Islet of Langerhans (tissue), 1 donor: ENCODE data around the gene ZMAT5.

Experiments used
- FAIRE-seq: peaks from one replicate; lab custom pipeline; 2011; peaks lifted over from hg19 to GRCh38; lab: Jason Lieb, UNC

The ZMAT5 gene

DNA sequence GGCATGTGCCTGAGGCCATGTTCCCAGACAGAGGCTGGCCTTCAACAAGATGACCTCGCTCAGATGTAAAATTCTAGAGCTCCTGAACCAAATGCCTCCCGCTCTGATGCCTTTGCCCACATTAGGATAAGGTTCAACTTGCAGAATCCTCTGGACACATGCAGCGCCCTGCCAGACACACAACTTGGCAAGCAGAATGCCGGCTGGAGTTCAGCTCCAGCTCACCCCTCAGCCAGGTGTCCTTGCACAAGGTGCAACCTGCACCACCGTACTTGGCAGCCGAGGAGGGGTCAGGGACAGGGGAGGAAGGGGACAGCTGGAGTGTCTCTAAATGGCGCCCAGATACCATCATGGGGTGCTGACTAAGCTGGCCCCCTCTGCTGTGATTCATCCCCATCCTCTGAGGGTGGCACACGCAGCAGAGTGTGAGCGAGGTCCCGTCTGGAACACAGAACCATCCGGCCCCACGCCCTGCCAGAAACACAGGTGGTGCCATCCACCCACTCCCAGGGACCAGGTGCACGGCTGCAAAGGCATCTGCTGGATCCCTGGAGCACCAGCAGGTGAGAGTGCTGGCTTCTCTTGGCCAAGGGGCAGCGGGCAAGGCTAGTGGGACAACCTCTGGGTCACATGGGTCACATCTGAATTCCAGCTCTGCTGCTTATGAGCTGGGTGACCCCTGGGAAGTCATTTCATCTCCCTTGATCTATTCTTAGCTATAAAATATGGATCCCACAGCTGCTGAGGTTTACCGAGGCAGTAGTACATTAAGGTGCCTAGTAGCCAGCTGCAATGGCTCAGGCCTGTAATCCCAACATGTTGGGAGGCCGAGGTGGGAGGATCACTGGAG, 12.8 kb downstream of the ZMAT5 start:
- no peak for FAIRE-seq

- FAIRE-seq, result no peak
These were observed 15.1 kb downstream of the ZMAT5 start for GRCh38 chr22:29751669-29752068.

GRCh38 chr22:29750559-29751538, 16.0 kb downstream of the ZMAT5 start:
- no peak for FAIRE-seq

GRCh38 chr22:29750029-29750428, 16.8 kb downstream of the ZMAT5 start:
- FAIRE-seq, result no peak

- no peak for FAIRE-seq
These were observed 18.4 kb downstream of the ZMAT5 start for GRCh38 chr22:29748248-29748893.

DNA sequence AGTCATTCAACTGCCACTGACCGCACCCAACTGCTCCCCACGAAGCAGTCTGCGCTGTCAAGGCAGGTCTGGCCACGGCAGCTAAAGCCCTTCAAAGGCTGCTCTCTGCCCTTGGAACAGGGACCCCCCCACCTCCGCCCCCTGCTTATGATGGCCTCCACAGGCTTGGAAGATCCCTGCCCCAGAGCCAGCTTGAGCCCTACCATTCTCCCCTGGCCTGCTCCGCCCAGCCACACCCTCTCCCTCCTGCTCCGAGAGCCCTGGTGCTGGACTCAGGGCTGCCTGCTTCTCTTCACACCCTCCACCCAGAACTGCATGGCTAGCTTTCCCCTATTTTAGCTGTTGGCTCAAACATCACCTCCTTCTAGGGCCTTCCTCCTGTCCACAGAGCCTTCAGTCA, 19.0 kb downstream of the ZMAT5 start:
- FAIRE-seq, result no peak

GRCh38 chr22:29744902-29745301, 21.9 kb downstream of the ZMAT5 start:
- FAIRE-seq, result no peak

GRCh38 chr22:29742326-29742725, 24.5 kb downstream of the ZMAT5 start:
- FAIRE-seq, result no peak

GRCh38 chr22:29741926-29742325, 24.9 kb downstream of the ZMAT5 start:
- no peak for FAIRE-seq

GRCh38 chr22:29740216-29740615, 26.6 kb downstream of the ZMAT5 start:
- no peak for FAIRE-seq

DNA sequence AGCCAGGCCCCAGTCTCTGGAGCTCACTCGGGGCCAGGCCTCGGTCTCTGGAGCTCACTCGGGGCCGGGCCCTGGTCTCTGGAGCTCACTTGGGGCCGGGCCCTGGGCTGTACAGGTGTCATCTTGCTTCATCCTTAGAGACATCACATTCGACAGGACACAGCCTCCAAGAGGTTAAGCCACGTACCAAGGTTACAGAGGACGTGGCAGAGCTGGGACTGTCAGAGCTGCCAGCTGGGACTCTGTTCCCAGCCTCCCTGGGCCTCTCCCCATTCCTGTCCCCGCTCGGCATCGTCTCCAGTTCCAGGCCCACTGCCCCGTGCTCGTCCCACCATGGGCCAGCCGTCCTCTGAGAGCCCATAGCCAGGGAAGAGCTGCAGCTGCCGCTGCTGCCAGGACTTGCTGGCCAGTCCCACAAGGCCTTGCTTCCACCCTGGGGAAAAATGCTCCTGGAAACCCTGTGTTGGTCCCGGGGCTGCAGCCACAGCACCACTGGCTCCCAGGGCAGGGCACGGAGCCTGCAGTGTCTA, 27.4 kb downstream of the ZMAT5 start:
- FAIRE-seq, result no peak

GRCh38 chr22:29738118-29738815, 28.5 kb downstream of the ZMAT5 start:
- no peak for FAIRE-seq

DNA sequence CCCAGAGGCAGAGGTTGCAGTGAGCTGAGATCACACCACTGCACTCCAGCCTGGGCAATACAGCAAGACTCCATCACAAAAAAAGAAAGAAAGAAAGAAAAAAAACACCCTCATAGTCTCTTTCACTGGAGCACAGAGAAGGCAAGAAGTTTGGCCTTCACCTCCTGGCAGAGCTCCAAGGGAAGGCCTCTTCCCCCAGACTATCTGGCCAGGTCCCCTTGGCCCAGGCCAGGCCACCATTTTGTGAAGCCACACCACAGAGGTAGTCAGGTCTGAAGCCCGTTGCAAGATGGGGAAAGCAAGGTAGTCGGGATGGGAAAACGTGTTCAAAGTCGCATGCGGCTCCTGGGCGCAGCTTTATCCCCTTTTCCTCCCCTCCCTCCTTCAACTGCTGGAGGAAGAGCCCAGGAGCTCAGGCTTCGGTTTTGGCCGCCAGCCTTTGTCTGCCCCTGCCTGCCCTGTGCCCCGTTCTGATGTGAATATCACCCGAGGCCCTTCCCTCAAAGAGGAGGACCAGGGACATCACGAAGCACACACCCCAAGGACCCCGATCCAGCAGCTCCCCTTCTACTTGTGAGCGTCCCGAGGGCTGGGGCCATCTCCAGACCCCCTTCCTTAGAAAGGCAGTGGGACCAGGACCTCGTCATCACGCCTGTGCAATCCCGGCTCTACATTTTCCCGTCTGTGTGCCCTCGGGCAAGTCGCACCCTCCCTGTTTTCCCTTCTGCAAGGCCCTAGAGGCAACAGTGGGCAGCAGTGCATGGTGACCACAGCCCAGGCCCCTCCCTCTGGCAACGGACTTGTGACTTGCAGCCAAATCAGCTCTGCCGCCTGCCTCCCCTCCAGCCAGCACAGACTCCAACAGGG, 29.3 kb downstream of the ZMAT5 start:
- FAIRE-seq, result no peak

DNA sequence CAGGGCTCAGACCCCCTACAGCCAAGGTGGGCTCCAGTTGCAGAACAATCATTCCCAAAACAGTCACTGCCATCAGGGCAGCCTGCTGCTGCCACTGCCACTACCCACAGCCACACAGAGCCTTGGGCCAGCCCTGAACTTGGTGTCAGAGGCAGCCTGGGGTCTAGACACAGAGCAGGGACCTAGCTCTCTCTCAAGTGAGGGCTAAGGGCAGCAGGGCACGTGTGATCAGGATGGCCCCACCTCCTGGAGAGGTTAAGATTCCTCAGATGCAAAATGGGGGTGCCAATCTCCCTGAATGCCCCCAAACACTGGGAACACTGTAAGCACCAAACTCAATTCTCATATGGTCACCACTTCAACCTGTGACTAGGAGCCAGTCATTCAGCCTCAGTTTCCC, 31.4 kb downstream of the ZMAT5 start:
- no peak for FAIRE-seq

- FAIRE-seq, result no peak
These were observed 32.0 kb downstream of the ZMAT5 start for GRCh38 chr22:29734838-29735237.

DNA sequence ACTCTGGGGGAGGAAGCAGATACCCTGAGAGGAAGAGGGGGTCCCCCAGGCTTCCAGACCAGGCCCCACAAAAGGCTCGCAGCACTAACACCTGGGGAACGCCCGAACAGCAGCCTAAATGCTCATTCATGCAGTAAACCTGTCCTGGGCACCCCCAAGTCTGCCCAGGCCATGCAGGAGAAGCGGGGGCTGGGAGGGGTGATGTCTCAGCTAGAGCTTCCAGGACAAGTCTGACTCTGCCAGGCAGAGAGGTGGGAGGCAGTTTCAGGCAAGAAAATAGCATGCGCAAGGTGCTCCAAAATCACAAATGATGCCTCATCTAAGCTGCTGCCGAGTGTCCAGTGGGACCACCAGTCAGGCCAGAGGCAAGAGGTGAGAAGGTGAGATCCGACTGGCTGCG, 32.4 kb downstream of the ZMAT5 start:
- no peak for FAIRE-seq

DNA sequence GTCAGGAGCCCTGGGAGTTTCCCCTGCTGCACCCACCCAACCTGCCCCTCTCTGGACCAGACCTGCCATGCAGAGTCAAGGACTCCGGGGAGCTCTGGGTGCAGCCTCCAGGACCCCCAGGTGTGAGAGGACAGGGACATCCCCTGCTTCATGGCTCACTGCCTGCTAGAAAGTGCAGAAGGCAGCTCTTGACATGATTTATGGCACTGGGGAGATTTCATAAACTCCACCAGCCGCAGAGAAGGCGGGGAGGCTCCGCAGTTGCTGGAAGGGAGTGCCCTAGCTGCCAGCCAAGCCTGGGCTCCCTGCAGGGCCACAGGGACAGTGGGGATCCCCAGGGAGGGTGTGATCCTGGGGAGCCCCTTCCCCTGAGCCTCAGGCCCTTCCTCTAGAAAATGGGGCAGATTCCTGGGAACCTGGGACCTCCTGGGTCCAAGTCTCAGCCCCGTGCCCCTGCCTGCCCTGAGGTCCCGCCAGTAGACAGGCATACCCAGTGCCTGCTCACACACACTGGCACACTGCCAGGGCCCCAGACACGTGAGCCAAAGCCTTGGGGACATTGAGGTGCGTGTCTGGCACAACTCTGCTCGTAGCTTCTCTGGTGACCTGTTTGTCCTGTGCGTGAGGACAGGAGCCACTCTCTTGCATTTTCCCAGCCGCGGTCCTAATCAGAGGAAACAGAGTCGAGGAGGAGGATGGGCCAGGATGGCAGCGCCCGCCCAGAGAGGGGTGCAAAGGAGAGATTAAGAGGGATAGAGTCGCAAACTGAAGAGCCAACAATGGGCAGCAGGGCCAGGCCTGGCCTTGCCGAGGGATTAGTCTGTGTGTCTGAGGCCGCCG, 33.2 kb downstream of the ZMAT5 start:
- no peak for FAIRE-seq

DNA sequence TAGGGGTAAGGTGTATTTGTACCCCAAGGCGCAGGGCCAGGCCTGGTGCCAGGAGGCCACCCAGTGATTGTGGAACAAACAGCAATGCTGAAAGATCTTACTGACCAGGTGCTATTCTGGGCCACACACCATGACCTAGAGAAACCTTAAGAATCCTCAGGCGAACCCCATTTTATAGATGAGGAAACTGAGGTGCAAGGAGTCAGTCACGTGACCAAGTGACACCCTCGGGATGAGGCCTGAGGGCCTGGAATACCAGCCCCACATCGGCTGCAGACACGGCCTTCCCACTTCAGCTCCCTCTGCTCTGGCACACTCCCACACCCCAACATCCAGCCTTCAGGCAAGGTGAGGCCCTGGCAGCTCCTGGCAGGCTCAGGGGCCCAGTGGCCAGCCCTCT, 33.9 kb downstream of the ZMAT5 start:
- no peak for FAIRE-seq

DNA sequence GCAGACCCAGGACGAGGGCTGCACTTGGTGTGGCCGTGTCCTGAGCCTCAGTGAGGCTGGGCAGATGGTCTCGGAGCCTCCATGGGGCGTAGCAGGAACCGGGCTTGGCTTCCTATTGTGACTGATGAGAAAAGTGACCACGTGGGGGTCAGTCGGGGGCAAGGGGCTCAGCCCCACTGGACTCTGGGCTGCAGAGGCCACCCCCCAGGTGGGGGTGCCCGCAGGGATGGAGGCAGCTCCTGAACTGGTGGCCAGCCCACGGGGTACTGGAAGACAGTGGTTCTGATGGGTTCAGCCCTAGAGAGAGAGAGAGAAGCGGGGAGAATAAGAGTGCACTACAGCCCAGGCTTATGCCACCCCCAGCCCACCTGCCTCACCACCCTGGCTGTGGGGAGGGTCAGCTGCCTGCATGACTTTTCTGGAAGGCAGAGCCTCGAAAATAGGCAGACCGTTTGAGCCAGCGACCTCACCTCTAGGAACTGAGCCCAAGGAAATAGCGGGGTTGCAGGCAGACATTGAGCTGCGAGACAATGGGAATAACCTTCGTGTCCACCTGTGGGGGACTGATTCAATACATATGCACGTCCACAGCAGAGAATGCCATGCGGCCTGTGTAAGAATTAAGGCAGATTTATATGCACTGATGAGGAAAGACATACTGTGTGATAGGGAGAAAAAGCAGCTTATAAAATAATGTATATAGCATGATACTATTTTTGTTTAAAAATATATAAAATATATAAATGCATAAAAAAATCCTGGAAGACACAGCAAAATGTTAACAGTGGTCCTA, 35.6 kb downstream of the ZMAT5 start:
- FAIRE-seq, result no peak
